H9 (cell line): ENCODE data around the gene NSMF. TPM values are rescaled to one million over a fixed set of nuclear protein-coding genes. Genes with fewer than 3 reads are reported as not detected.

Experiments
- DNase-seq: peaks from one replicate; pipeline ENCODE4 v3.0.0-alpha.2; 2017
- H2AFZ ChIP-seq: one replicate; pipeline ENCODE4 v1.6.1; 2013; ENCODE audit warnings: mild to moderate bottlenecking, low read length, control low read depth, moderate library complexity
- H2AK5ac ChIP-seq: 2 replicates; pipeline ENCODE4 v1.6.1; 2013; ENCODE audit warnings: low read length, control low read depth, mixed read lengths; ENCODE audit not compliant: insufficient read length
- H2BK120ac ChIP-seq: one replicate; pipeline ENCODE4 v1.6.1; 2013; ENCODE audit warnings: low read depth, mild to moderate bottlenecking, low read length, control low read depth, inconsistent platforms; ENCODE audit not compliant: poor library complexity, severe bottlenecking
- H2BK12ac ChIP-seq: 2 replicates; pipeline ENCODE4 v1.6.1; 2013; ENCODE audit warnings: low read length, control low read depth, mixed read lengths, low read depth; ENCODE audit not compliant: insufficient read length
- H2BK15ac ChIP-seq: 2 replicates; pipeline ENCODE4 v1.6.1; 2013; ENCODE audit warnings: low read depth, low read length, control low read depth
- H2BK20ac ChIP-seq: one replicate; pipeline ENCODE4 v1.6.1; 2013; ENCODE audit warnings: low read depth, mild to moderate bottlenecking, low read length, control low read depth, inconsistent platforms; ENCODE audit not compliant: poor library complexity, severe bottlenecking
- H2BK5ac ChIP-seq: 2 replicates; pipeline ENCODE4 v1.6.1; 2013; ENCODE audit warnings: low read length, control low read depth, mixed read lengths; ENCODE audit not compliant: insufficient read length
- H3K14ac ChIP-seq: 2 replicates; pipeline ENCODE4 v1.6.1; 2013; ENCODE audit warnings: low read length, control low read depth; ENCODE audit not compliant: insufficient read depth
- H3K18ac ChIP-seq: 2 replicates; pipeline ENCODE4 v1.6.1; 2013; ENCODE audit warnings: low read depth, mild to moderate bottlenecking, mixed read lengths, low read length, control low read depth; ENCODE audit not compliant: insufficient read length
- H3K23ac ChIP-seq: 2 replicates; pipeline ENCODE4 v1.6.1; 2013; ENCODE audit warnings: low read length, control low read depth, mixed read lengths, low read depth; ENCODE audit not compliant: insufficient read length
- H3K23me2 ChIP-seq: 2 replicates; pipeline ENCODE4 v1.6.1; 2013; ENCODE audit warnings: low read depth, mild to moderate bottlenecking, mixed read lengths, low read length, control low read depth; ENCODE audit not compliant: insufficient read length, poor library complexity, severe bottlenecking
- H3K27ac ChIP-seq: 2 replicates; pipeline ENCODE4 v1.5.1; 2013; ENCODE audit warnings: low read length, control low read depth, mixed read lengths, low read depth; ENCODE audit not compliant: insufficient read length
- H3K27me3 ChIP-seq: 2 replicates; pipeline ENCODE4 v1.6.1; 2013; ENCODE audit warnings: low read length, control low read depth, inconsistent platforms; ENCODE audit not compliant: insufficient read depth
- H3K4ac ChIP-seq: 2 replicates; pipeline ENCODE4 v1.6.1; 2013; ENCODE audit warnings: low read depth, mild to moderate bottlenecking, control low read depth, inconsistent platforms, low read length, moderate library complexity
- H3K4me1 ChIP-seq: 2 replicates; pipeline ENCODE4 v1.6.1; 2013; ENCODE audit warnings: low read length, control low read depth, inconsistent platforms; ENCODE audit not compliant: insufficient read depth
- H3K4me2 ChIP-seq: 2 replicates; pipeline ENCODE4 v1.6.1; 2013; ENCODE audit warnings: low read length, control low read depth, mixed read lengths; ENCODE audit not compliant: insufficient read length, insufficient read depth
- H3K56ac ChIP-seq: 2 replicates; pipeline ENCODE4 v1.6.1; 2013; ENCODE audit warnings: low read depth, mild to moderate bottlenecking, mixed read lengths, low read length, control low read depth; ENCODE audit not compliant: insufficient read length
- H3K79me1 ChIP-seq: 2 replicates; pipeline ENCODE4 v1.6.1; 2013; ENCODE audit warnings: low read depth, mild to moderate bottlenecking, moderate library complexity, low read length, control low read depth, inconsistent platforms; ENCODE audit not compliant: insufficient read depth, poor library complexity, severe bottlenecking
- H3K79me2 ChIP-seq: 2 replicates; pipeline ENCODE4 v1.6.1; 2013; ENCODE audit warnings: low read length, control low read depth, inconsistent platforms; ENCODE audit not compliant: insufficient read depth
- H3K9ac ChIP-seq: 2 replicates; pipeline ENCODE4 v1.6.1; 2013; ENCODE audit warnings: low read length, control low read depth, mixed read lengths; ENCODE audit not compliant: insufficient read length; ENCODE audit errors: extremely low read depth
- H3K9me3 ChIP-seq: one replicate; pipeline ENCODE4 v1.6.1; 2013; ENCODE audit warnings: low read depth, low read length, inconsistent platforms; ENCODE audit not compliant: control insufficient read depth
- H3T11ph ChIP-seq: one replicate; pipeline ENCODE4 v1.6.1; 2013; ENCODE audit warnings: mild to moderate bottlenecking, low read length, control low read depth, inconsistent platforms
- H4K20me1 ChIP-seq: one replicate; pipeline ENCODE4 v1.6.1; 2013; ENCODE audit not compliant: control insufficient read depth, insufficient read length, insufficient read depth
- H4K5ac ChIP-seq: 2 replicates; pipeline ENCODE4 v1.6.1; 2013; ENCODE audit warnings: low read depth, mild to moderate bottlenecking, mixed read lengths, low read length, control low read depth; ENCODE audit not compliant: insufficient read length
- H4K8ac ChIP-seq: replicated peaks from 2 replicates; pipeline ENCODE4 v1.6.1; 2013; ENCODE audit warnings: low read length, control low read depth, mixed read lengths, low read depth; ENCODE audit not compliant: insufficient read length
- H4K91ac ChIP-seq: 2 replicates; pipeline ENCODE4 v1.6.1; 2013; ENCODE audit warnings: low read depth, mild to moderate bottlenecking, moderate library complexity, mixed read lengths, low read length, control low read depth; ENCODE audit not compliant: insufficient read length
- H3K27ac Mint-ChIP-seq, 3 experiments: 2 replicates in 2 of 3; 3 replicates in 1 of 3; pipeline ENCODE4 v1.8.0; 2020 to 2021; ENCODE audit warnings: mixed read lengths in 3 of 3, mild to moderate bottlenecking in 1 of 3, moderate library complexity in 1 of 3
- H3K27me3 Mint-ChIP-seq: 2 replicates; pipeline ENCODE4 v1.8.0; 2021; ENCODE audit warnings: low read depth, mild to moderate bottlenecking, moderate library complexity, mixed read lengths
- H3K36me3 Mint-ChIP-seq, 3 experiments: 2 replicates in 2 of 3; 3 replicates in 1 of 3; pipeline ENCODE4 v1.8.0; 2020 to 2021; ENCODE audit warnings: low read depth in 3 of 3, mixed read lengths in 3 of 3; ENCODE audit not compliant: insufficient read depth in 1 of 3
- H3K4me1 Mint-ChIP-seq, 2 experiments: 2 replicates each; pipeline ENCODE4 v1.8.0; 2020; ENCODE audit warnings: mixed read lengths in 2 of 2
- H3K4me3 Mint-ChIP-seq, 2 experiments: 2 replicates in 1 of 2; 3 replicates in 1 of 2; pipeline ENCODE4 v1.8.0; 2020 to 2021; ENCODE audit warnings: mild to moderate bottlenecking in 2 of 2, mixed read lengths in 2 of 2, moderate library complexity in 1 of 2
- H3K9me3 Mint-ChIP-seq, 2 experiments: 2 replicates in 1 of 2; 3 replicates in 1 of 2; pipeline ENCODE4 v1.8.0; 2020; ENCODE audit warnings: mild to moderate bottlenecking in 2 of 2, mixed read lengths in 2 of 2, moderate library complexity in 1 of 2
- CTCF ChIP-seq: fragments of 200-600 bp; sonication (generic); conservative IDR thresholded peaks from 3 replicates; pipeline ENCODE4 v1.8.0; 2021; ENCODE audit warnings: antibody characterized with exemption, mild to moderate bottlenecking
- WGBS: extraction: QIAGEN DNeasy Blood & Tissue Kit; methylation state at CpG from one replicate; pipeline ENCODE4 v1.1.7; 2013; ENCODE audit warnings: missing lambda C conversion rate, low lambda C conversion rate, mixed read lengths; ENCODE audit not compliant: insufficient read length; ENCODE audit errors: extremely low coverage; 5-methylcytosine and 5-hydroxymethylcytosine counted together
- total RNA-seq: library from RNA; stranded (reverse); gene quantifications from 2 replicates; pipeline ENCODE4 v1.2.1, GENCODE V29; 2021

Gene NSMF
- total RNA-seq, 1 experiment from 2014 or later = 46.3 TPM

DNA sequence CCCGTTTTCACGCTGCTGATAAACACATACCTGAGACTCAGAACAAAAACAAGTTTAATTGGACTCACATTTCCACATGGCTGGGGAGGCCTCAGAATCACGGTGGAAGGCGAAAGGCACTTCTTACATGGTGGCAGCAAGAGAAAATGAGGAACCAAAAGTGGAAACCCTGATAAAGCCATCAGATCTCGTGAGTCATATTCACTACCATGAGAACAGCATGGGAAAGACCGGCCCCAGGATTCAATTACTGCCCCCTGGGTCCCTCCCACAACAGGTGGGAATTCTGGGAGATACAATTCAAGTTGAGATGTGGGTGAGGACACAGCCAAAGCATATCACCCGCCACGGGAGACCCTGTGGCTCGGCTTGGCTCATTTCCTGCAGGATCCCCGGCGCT is 56.4 kb downstream of the NSMF start:
- H2AFZ ChIP-seq = no peak overlapping the region
- H3K14ac ChIP-seq = no peak overlapping the region
- no peak overlapping the region for H2BK120ac ChIP-seq
- no peak overlapping the region for H4K91ac ChIP-seq
- no peak overlapping the region for H3K23ac ChIP-seq
- H3K27ac Mint-ChIP-seq = no peak overlapping the region; a peak in 1 of 7 replicates
- no peak overlapping the region for H2BK5ac ChIP-seq
- no peak for DNase-seq
- H4K20me1 ChIP-seq = no peaks in the 10 kb centered on the region
- H3K36me3 Mint-ChIP-seq = peaks cover 12 to 20% (median 19%) of the 10 kb centered on the region in 3 experiments
- peaks cover 6% of the 10 kb centered on the region for H3K27me3 Mint-ChIP-seq
- H3T11ph ChIP-seq = no peak overlapping the region
- 0 out of 4 replicates have a peak, but pooled peaks cover 0 to 2% of the 10 kb centered on the region in 2 experiments for H3K4me1 Mint-ChIP-seq
- H3K23me2 ChIP-seq = peaks cover 3% of the 10 kb centered on the region
- no peak overlapping the region for H2BK20ac ChIP-seq
- H2AK5ac ChIP-seq = no peak overlapping the region
- no peak overlapping the region for H3K4me3 Mint-ChIP-seq
- no peaks in the 10 kb centered on the region for H3K79me2 ChIP-seq
- no peak overlapping the region for H2BK12ac ChIP-seq
- H3K18ac ChIP-seq = no peak overlapping the region
- H2BK15ac ChIP-seq = no peak overlapping the region
- no peak overlapping the region for H3K27ac ChIP-seq
- no peak for TF ChIP-seq CTCF
- H4K8ac ChIP-seq = no peak overlapping the region
- no CpG with 5 or more reads among the region's 11 CpGs for WGBS
- H3K56ac ChIP-seq = no peak overlapping the region
- no peak overlapping the region for H4K5ac ChIP-seq
- no peak overlapping the region for H3K4ac ChIP-seq
- H3K4me1 ChIP-seq = no peaks in the 10 kb centered on the region
- no peaks in the 10 kb centered on the region for H3K9me3 ChIP-seq
- H3K9me3 Mint-ChIP-seq = peaks cover 10 to 13% of the 10 kb centered on the region in 2 experiments
- no peak overlapping the region for H3K9ac ChIP-seq
- no peaks in the 10 kb centered on the region for H3K27me3 ChIP-seq
- H3K79me1 ChIP-seq = no peaks in the 10 kb centered on the region
- H3K4me2 ChIP-seq = no peak overlapping the region
